Brain pericyte (primary cell): ENCODE measurements around the gene MBOAT2.
"Not testable (repeated sequence)": the region's sequence is repeated elsewhere in the genome, so short reads cannot be mapped to it uniquely, and the experiment has no call there.

Source experiments
- DNase-seq: peaks from one replicate; pipeline ENCODE4 v3.0.0-alpha.2; 2012; ENCODE audit warnings: low read depth, low spot score

Gene MBOAT2, protein sequence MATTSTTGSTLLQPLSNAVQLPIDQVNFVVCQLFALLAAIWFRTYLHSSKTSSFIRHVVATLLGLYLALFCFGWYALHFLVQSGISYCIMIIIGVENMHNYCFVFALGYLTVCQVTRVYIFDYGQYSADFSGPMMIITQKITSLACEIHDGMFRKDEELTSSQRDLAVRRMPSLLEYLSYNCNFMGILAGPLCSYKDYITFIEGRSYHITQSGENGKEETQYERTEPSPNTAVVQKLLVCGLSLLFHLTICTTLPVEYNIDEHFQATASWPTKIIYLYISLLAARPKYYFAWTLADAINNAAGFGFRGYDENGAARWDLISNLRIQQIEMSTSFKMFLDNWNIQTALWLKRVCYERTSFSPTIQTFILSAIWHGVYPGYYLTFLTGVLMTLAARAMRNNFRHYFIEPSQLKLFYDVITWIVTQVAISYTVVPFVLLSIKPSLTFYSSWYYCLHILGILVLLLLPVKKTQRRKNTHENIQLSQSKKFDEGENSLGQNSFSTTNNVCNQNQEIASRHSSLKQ

DNA sequence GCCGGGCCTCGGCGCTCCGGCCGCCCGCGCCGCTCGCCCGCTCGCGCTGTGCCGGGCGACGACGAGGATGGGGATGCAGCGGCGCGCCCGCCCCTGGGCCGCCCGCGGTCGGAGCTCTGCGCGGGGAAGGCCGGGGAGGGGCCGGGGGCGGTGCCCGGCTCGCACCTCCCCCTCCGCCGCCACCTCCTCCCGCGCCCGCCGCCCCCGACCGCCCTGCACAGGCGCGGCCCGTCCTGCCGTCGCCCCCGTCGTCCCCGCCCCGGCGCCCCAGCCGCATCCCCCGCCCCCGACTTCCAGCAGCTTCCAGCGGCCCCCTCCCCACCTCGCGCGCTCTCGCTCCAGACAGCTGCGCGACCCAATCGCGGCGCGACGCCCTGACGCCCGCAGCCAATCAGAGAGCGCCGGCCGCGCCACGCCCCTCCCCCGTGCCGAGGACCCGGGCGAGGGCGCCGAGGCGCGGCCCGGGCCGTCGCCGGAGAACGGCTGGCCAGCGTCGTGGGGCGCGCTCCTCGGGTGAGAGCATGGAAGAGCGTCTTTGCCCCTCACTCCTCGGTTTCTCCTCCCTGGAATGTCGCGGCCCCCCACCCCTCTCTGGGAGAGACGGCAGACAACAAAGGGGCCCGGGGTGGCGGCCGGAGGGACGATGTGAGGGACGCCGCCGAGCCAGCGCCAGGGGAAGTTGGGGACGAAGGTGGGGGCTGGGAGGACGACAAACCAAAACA is at the start of gene MBOAT2:
TSS of gene MBOAT2 (minus strand) at position 69 of the 722 bp plus-strand sequence. CDS start 70 bp downstream, outside the sequence.
- DNase-seq, result peak; percentile 63

DNA sequence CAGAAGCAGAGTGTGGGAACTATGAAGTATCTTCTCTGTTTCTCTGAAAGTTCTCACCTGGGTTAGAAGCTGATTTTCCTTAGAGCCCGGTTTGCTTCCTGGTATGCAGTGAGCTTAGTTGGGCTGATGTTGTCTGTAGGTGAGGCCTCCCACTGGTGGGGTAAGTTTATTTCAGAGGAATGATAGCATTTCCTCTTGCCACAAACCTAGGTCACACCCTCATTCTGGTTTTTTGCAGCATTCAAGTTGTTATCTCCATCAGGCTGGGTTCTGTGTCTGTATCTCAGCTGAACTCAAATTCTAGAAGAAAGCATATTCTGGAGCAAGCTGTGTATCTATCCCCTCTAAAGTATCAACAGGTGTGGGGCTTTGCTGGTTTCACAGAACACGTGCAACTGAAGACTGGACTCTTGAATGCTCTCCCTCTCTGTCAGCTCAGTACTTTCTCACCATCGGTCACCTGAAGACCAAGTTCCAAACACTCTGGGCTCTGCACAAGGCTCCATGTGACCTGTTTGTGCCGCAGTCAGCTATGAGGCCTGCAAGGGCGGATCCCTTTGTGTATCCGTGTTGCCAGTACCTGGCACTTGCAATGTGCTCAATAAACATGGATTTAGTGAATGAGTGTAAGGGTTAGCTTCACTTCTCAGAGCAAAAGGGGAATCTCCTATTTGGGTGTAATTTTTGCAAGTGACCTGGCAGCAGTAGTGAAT is 49.5 kb upstream of the MBOAT2 start:
- no peak for DNase-seq

DNA sequence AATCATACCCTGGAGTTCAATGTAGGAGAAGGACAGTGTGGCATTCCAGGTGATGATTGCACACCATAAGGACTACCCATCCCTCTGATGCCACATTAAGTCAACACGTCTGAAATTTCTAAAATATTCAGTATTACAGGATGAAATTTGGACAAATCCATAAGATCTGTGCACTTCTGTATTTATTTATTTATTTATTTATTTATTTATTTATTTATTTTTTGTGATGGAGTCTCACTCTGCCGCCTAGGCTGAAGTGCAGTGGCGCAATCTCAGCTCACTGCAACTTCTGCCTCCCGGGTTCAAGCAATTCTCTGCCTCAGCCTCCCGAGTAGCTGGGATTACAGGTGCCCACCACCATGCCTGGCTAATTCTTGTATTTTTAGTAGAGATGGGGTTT is 48.0 kb upstream of the MBOAT2 start:
- not testable (repeated sequence) for DNase-seq

DNA sequence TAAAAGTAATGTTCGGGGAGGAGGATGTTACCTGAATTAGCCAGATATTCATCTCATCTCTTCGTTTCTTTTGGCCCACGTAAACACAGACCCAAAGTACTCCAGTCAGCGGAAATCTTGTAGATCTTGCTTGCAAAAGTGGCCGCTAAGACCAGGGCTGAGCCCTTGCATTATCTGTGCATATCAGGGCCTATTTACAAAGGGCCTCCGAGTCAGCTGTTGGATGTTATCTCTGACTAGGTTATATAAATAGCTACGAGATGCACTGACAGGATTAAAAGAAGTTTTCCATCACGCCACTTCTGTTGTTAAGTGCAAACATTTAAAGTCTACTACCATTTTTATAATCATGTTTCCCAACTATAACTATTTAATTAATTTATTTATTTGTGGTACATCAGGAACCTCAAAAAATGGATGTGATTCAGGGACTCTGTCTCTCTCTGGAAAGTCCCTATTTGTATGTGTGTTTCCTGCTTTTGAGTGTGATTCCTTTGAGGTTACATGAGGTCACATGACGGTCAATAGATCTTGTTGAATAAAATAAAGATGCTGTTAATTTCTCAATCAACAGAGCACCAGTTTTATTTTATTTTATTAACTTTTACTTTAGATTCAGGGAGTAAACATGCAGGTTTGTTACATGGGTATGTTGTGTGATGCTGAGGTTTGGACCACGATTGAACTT is 46.8 kb upstream of the MBOAT2 start:
- no peak for DNase-seq

DNA sequence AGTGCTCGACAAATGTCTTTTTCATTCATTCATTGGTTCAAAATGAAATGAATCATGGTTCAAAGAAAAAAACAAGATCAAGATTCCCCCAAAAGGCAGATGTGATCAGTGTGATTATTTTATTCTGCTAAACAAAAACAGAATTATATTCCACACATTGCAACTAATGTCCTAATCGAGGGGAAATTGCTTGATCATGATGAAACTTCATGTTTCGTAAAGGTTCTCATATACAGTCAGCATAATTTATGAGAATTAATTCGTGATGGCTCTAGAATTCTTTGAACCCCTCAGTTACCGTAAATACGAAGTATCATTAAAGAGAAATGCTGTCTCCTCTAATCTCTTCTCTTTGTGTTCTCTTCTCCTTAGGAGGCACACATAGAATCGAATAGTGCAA is 42.1 kb upstream of the MBOAT2 start:
- no peak for DNase-seq

DNA sequence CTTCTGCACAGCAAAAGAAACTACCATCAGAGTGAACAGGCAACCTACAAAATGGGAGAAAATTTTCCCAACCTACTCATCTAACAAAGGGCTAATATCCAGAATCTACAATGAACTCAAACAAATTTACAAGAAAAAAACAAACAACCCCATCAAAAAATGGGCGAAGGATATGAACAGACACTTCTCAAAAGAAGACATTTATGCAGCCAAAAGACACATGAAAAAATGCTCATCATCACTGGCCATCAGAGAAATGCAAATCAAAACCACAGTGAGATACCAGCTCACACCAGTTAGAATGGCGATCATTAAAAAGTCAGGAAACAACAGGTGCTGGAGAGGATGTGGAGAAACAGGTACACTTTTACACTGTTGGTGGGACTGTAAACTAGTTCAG is 40.0 kb upstream of the MBOAT2 start:
- DNase-seq, result not testable (repeated sequence)

DNA sequence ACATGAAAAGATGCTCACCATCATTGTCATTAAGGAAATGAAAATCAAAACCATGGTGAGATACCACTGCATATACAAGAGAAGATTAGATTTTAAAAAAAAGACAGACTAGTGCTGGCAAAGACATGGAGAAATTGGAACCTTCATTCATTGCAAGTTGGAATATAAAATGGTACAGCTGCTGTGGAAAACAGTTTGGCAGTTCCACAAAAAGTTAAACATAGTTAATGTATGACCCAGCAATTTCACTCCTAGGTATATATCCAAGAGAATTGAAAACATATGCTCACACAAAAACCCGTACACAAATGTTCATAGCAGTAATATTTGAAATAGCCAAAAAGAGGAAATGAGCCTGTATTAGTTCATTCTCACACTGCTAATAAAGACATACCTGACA is 33.7 kb upstream of the MBOAT2 start:
- DNase-seq, result no peak

DNA sequence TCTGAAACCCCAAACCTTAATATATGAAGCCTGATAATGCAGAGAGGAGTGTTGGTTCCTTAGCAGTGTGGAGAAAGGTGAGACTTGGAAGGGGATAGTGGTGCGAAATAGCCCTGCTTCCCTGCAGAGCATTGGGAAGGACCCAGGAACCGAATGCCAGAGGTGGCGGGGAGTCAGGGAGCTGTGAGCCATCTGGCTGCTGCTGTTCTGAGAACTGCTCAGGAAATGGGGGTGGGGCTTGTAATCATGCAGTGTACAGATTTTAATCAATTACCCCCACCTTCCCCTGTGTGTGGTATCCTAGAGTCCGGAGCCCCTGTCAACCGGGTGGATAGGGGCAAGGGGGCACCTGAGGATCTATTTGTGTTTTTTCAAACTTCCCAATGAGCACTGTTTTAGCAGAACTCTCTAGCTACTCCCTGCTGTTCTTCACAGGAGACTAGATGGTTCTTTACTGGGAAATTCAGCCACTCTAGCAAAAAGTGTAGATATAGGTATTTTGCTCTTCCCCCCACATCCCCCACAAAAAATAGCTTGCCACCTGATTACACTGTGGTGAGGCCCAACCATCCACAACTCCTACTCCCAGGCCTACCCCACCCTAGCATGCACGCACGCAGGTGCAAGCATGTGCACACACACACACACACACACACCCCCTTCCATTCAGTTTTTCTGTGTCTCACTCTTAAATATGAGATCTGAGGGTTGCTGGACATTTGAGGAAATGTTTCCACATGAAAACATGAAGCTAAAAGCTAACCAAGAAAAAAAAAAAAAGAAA is 30.1 kb upstream of the MBOAT2 start:
- DNase-seq, result no peak

DNA sequence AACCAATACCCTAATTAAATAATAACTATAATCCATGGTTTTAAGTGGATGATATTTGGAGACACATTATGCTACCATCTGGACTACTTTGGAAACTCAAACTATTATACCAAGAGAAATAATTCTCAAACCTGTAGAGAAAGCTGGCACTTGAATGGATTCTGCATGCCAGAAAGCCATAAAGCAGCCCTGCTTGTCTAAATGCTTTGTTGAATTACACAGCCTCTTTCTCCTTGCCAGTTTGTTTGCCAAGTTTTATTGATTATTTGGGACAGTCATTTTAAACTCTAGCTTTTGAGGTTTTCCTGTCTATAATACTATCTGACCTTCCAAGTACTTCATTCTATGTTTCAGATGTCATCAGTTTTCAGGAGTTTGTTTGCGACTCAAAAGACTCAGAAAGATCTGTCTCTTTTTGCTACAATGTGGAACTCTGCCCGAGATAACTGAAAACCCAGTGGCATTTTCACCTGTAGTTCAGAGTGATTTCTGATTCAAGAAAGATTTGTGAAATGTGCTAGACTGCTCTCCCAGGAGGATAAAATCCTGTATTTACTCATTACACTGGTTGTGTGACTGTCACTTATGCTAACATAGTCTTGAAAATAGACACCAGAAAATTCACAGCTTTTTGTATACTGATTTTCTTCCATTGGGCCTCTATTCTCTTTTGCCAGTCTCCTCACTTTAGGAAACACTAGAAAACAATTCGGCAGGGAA is 29.2 kb upstream of the MBOAT2 start:
- no peak for DNase-seq

DNA sequence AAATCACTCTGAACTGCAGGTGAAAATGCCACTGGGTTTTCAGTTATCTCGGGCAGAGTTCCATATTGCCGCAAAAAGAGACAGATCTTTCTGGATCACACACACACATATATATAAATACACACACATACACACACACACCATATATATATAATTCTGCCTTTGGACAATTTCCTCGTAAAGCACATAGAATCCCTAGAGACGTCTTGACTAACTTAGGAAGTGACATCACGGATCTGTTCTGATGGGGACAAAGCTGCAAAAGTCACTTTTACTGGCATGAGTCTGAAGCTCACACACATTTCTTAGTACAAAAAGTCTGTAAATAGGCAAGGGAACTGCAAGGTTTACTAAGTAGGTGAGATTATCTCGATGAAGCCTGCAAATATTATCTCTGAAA is 28.6 kb upstream of the MBOAT2 start:
- no peak for DNase-seq

DNA sequence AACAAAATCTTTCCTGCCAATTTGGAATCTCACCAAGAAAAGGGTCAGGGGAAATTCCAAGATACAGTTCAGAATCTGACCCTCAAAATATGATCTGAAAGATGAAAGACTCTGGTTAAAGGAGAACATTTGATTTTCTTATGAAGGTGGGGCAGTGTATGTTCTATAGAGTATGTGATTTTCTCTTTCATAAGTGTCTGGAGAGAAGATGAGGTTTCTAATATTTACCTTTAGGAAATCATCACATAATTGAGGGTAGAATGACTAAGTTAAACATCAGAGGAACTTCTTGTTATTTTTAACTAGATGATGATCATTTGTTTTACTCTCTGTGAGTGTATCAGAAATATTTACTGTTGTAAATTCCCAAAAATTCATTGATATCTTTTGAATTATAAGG is 27.8 kb upstream of the MBOAT2 start:
- no peak for DNase-seq

DNA sequence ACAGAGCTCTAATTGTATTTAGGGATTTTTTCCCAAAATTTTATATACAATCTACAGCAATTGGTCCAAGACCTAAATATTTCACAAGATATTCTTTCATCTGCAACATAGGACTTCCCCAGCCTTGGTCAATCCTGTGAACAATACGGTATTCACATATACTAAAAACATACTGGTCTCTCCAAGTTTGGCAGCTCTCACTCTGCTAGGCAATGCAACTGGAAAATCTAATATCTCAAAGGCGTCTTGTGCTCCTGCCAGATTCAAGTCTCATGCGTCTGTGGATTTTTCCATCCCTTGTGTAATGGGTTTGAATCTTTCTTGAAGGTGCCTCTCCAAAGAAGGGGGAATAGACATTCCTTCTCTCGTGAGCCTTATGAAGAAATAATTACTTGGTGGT is 27.4 kb upstream of the MBOAT2 start:
- no peak for DNase-seq

DNA sequence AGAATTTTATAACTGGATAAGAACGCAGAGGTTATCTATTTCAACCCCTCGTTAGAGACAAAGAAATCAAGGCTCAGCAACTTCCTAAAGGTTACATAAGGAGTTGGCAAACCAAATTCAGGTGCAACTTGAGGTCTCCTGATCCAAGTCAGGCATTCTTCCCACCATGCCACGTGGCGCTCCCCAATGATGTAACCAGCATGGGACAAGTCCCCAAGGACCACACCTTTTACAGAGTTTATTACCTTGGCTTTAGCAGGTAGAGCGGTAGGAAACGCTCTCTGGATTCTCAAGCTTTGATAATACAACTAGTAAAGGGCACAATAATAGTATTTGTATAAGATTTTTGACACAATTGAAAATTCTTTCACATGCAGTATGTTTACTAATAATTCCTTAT is 26.7 kb upstream of the MBOAT2 start:
- DNase-seq, result no peak

DNA sequence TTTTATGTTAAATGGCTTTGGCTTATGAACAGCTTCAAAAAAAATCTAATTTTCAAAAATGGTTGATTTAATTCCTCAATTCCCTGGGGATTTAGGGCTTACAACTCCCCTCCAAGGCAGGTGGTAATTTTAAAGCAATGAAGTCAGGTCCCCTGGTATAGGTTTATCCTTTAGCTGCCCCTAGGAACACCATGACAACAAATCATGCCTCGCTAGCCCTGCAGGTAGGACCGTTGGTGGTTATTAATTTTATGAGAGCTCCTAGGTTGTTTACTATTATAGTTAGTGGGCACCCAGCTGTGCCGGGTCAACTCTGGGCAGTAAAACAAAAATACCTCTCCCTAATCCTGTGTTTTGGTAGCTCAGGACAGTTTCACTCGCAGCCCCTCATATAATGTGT is 26.2 kb upstream of the MBOAT2 start:
- no peak for DNase-seq

DNA sequence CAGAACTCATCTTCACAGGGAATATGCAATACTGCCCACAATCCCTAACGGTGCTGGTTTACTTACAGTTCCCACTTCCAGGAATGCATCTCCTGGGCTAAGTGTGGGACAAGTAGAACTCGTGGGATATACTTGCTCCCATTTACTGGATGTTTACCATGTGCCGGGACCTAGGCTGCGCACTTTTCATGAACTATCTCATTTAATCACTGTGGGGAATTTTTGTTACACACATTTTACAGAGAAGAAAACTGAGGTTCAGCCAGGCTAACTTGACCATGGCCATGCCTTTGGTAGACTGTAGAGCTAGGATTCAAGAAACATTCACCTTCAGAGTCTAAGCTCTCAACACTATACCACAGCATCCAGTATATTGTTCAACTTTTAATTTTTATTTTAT is 24.4 kb upstream of the MBOAT2 start:
- no peak for DNase-seq

DNA sequence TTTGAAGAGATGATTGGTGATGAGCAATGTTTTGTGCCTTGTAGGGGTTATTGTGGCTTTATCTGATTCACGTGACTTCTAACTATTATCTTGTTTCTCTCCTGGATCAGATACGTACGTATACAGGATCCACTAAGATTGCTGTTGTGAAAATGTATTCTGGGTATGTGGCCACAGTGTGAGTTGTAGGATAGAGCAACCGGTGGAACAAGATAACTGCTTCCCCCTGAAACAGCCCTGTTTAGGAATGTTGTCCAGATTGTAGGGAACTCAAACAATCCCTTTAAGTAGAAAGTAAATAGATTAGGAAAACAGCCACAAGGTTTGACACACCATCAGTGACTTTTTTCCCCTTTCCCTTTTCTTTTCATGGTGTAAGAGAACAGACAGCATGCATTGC is 22.3 kb upstream of the MBOAT2 start:
- DNase-seq, result no peak

DNA sequence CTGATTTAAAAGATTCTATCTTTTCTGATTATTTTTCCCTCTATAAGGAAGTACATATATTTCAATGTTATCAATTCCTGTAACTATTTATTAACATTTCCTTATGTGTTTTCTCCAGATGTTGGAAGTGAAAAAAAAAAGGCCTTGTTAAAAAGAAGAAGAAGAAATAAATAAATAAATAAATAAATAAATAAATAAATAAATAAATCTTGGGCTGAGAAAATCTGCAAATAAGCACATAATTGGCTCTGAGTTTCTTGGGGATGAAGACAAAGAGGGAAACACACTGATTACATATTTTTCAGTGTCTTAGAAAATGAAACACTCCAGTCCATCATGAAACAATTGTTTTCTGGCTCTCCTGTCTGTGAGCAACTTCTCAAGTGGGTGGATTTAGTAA is 21.1 kb upstream of the MBOAT2 start:
- no peak for DNase-seq

DNA sequence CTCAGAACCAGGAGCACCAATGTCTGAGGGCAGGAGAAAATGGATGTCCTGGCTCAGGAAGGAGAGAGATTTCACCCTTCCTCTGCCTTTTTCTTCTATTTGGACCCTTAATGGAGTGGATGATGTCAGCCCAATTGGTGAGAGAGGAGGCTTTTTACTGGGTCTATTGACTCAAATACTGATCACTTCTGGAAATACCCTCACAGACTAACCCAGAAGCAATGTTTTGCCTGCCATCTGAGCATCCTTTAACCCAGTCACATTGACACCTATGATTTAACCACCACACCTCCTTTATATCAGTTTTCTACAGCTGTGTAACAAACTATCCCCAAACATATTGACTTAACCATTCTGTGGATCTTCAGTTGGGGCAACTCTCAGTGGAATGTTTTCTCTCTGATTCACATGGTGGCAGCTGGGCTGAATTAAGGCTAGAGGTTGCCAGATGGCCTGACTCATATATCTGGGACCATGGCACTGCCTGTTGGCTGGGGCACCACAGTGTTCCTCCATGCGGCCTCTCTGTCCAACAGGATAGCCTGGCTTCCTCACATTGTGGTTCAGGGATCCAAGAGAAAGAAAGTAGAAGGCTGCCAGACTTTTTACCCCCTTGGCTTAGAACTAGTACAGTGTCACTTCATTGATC is 18.2 kb upstream of the MBOAT2 start:
- DNase-seq, result no peak

DNA sequence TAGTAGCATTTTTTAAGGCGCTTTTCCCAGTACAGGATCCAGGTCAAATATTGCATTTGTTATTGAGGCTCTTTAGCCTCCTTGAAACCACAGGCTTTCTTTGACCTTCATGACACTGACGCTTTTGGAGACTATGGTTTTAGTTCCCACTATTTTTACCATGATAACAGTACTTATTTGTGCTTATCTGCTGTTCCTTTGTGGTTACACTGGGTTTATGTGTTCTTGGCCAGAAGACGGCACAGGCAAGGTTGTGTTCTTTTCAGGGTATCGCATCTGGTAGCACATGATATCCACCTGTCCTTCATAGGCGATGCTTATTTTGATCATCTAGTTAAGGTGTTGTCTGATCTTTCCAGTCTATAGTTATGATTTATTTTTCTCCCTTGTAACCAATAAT is 16.8 kb upstream of the MBOAT2 start:
- no peak for DNase-seq

DNA sequence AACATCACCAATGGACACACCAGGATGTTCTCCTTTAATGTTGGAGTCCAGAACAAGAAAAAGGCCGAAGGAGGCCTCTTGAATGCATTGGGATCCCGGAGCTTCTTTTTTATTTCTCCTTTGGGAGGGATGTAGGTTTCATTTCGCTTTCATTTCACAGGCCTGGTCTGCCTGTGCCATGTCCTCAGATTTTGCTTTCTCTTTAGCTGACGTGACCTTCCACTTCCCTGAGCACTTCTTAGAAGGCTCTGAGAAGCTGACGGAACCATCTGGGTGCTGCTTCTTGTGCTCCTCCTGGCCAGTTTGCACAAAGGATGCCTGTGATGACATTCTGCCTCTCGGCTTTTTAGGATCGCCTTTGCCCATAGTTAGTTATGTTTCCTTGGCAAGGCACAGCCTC is 15.1 kb upstream of the MBOAT2 start:
- no peak for DNase-seq
